Smooth muscle cell (in vitro differentiated cells): ENCODE data around the gene TBCCD1. TPM values are rescaled to one million over a fixed set of nuclear protein-coding genes. Genes with fewer than 3 reads are reported as not detected.

Source experiments
- DNase-seq: peaks from one replicate; lab custom pipeline; 2025; ENCODE audit not compliant: unreplicated experiment; lab: John Stamatoyannopoulos, UW
- H2AFZ ChIP-seq: fragments of 200-600 bp; sonication (generic); 2 replicates; pipeline ENCODE4 v1.6.0; 2016; ENCODE audit warnings: antibody characterized with exemption, low read depth, mild to moderate bottlenecking
- H3F3A ChIP-seq: fragments of 200-600 bp; sonication (generic); 2 replicates; pipeline ENCODE4 v1.6.0; 2017; ENCODE audit warnings: antibody characterized with exemption, low read depth
- H3K27ac ChIP-seq: fragments of 200-600 bp; sonication (generic); 2 replicates; pipeline ENCODE4 v1.5.1; 2016; ENCODE audit warnings: low read depth, mild to moderate bottlenecking
- H3K27me3 ChIP-seq: fragments of 200-600 bp; sonication (generic); 2 replicates; pipeline ENCODE4 v1.6.1; 2016; ENCODE audit warnings: low read depth, mild to moderate bottlenecking
- H3K36me3 ChIP-seq: fragments of 200-600 bp; sonication (generic); 2 replicates; pipeline ENCODE4 v1.5.1; 2016; ENCODE audit warnings: low read depth
- H3K4me1 ChIP-seq: fragments of 200-600 bp; sonication (generic); 2 replicates; pipeline ENCODE4 v1.5.1; 2016; ENCODE audit warnings: low read depth
- H3K4me2 ChIP-seq: fragments of 200-600 bp; sonication (generic); 2 replicates; pipeline ENCODE4 v1.6.0; 2016; ENCODE audit warnings: mild to moderate bottlenecking
- H3K4me3 ChIP-seq: fragments of 200-600 bp; sonication (generic); 2 replicates; pipeline ENCODE4 v1.5.1; 2016; ENCODE audit warnings: mild to moderate bottlenecking
- H3K79me2 ChIP-seq: fragments of 200-600 bp; sonication (generic); 2 replicates; pipeline ENCODE4 v1.6.0; 2016; ENCODE audit warnings: low read depth, mild to moderate bottlenecking
- H3K9ac ChIP-seq: fragments of 200-600 bp; sonication (generic); 2 replicates; pipeline ENCODE4 v1.6.0; 2016; ENCODE audit warnings: low read depth
- H3K9me3 ChIP-seq: fragments of 200-600 bp; sonication (generic); replicated peaks from 2 replicates; pipeline ENCODE4 v1.5.1; 2016; ENCODE audit warnings: low read depth
- H4K20me1 ChIP-seq: fragments of 200-600 bp; sonication (generic); 2 replicates; pipeline ENCODE4 v1.6.0; 2016; ENCODE audit warnings: low read depth
- WGBS: methylation state at CpG from one replicate; pipeline ENCODE4 v1.1.7; 2016; ENCODE audit warnings: low lambda C conversion rate; 5-methylcytosine and 5-hydroxymethylcytosine counted together
- polyA plus RNA-seq: library from polyadenylated mRNA; unstranded; fragments of >200 nt; fragmentation: Nextera tagmentation; extraction: Ambion mirVana; gene quantifications from 2 replicates; pipeline ENCODE4 v1.2.1, GENCODE V29; 2016
- total RNA-seq: library from RNA; depleted of rRNA; stranded (reverse); fragments of >200 nt; gene quantifications from 2 replicates; pipeline ENCODE4 v1.2.3, GENCODE V29; 2014
- TF ChIP-seq, protein P1 (sequence below): fragments of 200-600 bp; sonication (generic); IDR thresholded peaks from 2 replicates; pipeline ENCODE4 v1.5.1; 2017; ENCODE audit warnings: borderline replicate concordance, mild to moderate bottlenecking, antibody characterized with exemption; ENCODE audit not compliant: insufficient read depth, poor library complexity, severe bottlenecking

Gene TBCCD1
- total and polyA plus RNA-seq, 2 experiments from 2014 or later: 12.2 to 19.5 TPM

DNA sequence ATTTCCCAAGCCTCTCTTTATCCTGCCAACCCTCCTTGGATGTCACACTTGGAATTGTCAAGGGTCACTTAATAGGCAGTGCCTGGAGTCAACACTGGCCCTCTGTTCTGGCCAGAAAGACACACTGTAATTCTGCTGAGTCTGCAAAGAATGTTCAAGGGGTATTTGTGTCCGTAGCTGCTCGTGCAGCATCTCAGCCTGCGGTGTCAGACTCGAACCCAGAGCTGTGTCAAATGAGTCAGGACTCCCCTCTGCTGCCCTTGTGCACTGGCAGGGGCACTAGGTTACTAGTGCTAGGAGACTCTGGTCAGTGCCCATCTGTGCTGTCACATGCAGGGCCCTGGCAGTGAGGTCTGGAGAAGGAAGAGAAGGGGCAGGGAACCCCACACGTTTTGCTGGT is 44.9 kb upstream of the TBCCD1 start:
- TF ChIP-seq, protein P1, sequence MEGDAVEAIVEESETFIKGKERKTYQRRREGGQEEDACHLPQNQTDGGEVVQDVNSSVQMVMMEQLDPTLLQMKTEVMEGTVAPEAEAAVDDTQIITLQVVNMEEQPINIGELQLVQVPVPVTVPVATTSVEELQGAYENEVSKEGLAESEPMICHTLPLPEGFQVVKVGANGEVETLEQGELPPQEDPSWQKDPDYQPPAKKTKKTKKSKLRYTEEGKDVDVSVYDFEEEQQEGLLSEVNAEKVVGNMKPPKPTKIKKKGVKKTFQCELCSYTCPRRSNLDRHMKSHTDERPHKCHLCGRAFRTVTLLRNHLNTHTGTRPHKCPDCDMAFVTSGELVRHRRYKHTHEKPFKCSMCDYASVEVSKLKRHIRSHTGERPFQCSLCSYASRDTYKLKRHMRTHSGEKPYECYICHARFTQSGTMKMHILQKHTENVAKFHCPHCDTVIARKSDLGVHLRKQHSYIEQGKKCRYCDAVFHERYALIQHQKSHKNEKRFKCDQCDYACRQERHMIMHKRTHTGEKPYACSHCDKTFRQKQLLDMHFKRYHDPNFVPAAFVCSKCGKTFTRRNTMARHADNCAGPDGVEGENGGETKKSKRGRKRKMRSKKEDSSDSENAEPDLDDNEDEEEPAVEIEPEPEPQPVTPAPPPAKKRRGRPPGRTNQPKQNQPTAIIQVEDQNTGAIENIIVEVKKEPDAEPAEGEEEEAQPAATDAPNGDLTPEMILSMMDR: no peak
- DNase-seq: no peak
- Histone ChIP-seq H3K4me3 (no peak overlapping the region), H3K9ac (no peak overlapping the region), H3K4me2 (no peak overlapping the region), H2AFZ (no peak overlapping the region), H3K4me1 (no peaks in the 10 kb centered on the region), H3K27me3 (peaks cover 15% of the 10 kb centered on the region), H3K36me3 (no peaks in the 10 kb centered on the region), H4K20me1 (no peaks in the 10 kb centered on the region), H3K27ac (no peak overlapping the region), H3K79me2 (no peaks in the 10 kb centered on the region), H3F3A (no peaks in the 10 kb centered on the region), H3K9me3 (no peaks in the 10 kb centered on the region)
- WGBS: 74% methylated on average over 5 of the region's 5 CpGs

DNA sequence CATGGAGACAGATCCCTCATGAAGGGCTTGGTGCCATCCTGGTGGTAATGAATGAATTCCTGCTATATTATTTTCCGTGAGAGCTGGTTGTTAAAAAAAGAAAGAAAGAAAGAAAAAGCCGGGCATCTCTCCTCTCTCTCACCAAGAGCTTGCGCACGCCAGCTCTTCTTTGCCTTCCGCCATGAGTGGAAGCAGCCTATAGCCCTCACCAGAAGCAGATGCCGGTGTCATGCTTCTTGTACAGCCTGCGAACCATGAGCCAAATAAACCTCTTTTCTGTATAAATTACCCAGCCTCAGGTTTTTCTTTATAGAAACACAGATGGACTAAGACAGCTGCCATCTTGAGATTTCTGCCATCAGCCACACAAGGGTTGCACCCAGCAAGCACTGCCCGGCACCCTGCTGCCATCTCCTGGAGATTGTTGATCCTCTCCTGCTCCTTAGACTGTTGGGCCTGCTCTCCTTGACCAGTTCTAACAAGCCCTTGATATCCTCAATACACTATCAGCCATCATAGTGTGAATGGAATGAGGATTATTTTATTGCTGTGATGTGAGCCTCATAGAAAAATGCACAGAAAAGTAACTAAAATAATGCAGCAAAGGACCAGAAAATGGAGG is 42.2 kb upstream of the TBCCD1 start:
- TF ChIP-seq, protein P1: no peak
- no peaks in the 10 kb centered on the region for H4K20me1 ChIP-seq
- no peak for DNase-seq
- no peak overlapping the region for H3K4me3 ChIP-seq
- no peaks in the 10 kb centered on the region for H3K36me3 ChIP-seq
- WGBS: 93% methylated on average over 8 of the region's 8 CpGs
- H3K79me2 ChIP-seq: no peaks in the 10 kb centered on the region
- no peaks in the 10 kb centered on the region for H3F3A ChIP-seq
- H3K27ac ChIP-seq: no peak overlapping the region
- H3K9ac ChIP-seq: no peak overlapping the region
- no peak overlapping the region for H3K4me2 ChIP-seq
- no peaks in the 10 kb centered on the region for H3K9me3 ChIP-seq
- no peak overlapping the region for H2AFZ ChIP-seq
- no peaks in the 10 kb centered on the region for H3K4me1 ChIP-seq
- H3K27me3 ChIP-seq: peaks cover 15% of the 10 kb centered on the region

DNA sequence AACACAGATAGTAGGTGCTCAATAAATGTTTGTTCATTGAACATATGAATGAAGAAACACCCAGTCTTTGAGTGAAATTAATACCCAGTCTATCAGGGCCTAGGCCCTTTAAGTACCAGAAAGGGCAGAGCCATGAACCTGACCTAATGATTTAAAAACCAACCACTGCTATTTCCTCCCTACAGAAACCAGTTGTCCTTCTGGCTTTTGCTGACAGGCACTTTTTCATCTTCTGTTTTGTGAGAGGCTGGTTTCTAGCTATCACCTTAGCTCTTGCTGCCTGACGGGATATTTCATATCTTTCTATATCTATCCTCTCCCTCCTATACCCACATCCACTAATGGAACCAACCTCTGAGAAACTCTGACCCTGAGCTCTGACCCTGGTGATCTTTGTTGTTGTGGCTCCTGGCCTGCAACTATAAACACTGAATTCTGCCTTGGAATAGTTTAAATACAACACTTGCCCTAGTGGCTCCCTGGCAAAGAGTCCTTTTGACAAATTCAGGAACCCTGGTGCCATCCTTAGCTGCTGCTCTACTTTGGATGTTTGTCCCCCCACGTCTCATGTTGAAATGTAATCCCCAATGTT is 41.6 kb upstream of the TBCCD1 start:
- H3K36me3 ChIP-seq: no peaks in the 10 kb centered on the region
- no peak overlapping the region for H3K9ac ChIP-seq
- no peak for DNase-seq
- H3K4me3 ChIP-seq: no peak overlapping the region
- no peaks in the 10 kb centered on the region for H3F3A ChIP-seq
- 85% methylated on average over 2 of the region's 2 CpGs for WGBS
- no peaks in the 10 kb centered on the region for H3K9me3 ChIP-seq
- no peaks in the 10 kb centered on the region for H3K79me2 ChIP-seq
- peaks cover 12% of the 10 kb centered on the region for H3K27me3 ChIP-seq
- no peak overlapping the region for H3K4me2 ChIP-seq
- no peaks in the 10 kb centered on the region for H3K4me1 ChIP-seq
- no peak overlapping the region for H3K27ac ChIP-seq
- no peaks in the 10 kb centered on the region for H4K20me1 ChIP-seq
- no peak overlapping the region for H2AFZ ChIP-seq
- TF ChIP-seq, protein P1: no peak
